ENCODE data around the gene MAEL.
A peak's percentile ranks its signal among the peaks of the same experiment; 100 is the strongest.

Gene MAEL

DNA sequence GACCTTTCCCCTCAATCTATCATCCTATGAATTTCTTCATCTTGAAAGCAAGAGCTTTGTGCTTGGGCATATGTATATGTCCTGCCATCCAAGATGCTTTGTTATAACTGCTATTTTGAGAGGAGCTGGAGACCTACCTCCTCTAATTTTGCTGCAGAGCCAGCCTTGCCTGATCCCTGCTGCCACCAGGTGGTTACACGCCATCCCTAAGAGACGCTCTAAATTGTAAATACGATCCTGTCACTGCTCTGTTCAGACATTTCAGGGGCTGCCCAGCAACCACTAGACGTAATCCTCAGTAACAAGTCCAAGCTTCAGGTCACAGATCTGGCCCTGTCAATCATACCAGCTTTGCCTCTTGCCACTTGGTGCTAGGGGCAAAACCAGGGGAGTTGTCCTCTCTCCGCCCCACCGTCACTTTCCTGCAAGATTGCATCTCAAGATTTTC, 68.2 kb downstream of the MAEL start:
- peak; percentile 18 to 32 (median 25) for DNase-seq

- DNase-seq, result peak; percentile 73 to 82 (median 73)
These were observed 70.1 kb downstream of the MAEL start for GRCh38 chr1:167059045-167059808.

DNA sequence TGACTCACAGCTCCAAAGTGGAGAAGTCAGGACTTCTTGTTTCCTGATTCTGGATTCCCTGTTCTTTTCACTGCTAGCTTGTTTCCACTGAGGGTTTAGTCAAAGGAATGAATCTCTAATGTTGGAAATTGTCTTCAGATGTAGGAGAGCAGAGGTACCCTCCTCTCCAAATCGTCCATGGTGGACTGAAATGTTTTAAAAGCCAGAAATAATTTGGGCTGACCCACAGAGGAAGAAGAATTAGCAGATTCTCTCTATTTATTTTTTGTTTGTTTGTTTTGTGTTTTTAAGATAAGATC, 70.7 kb downstream of the MAEL start:
- DNase-seq, result no peak

GRCh38 chr1:167060141-167061072, 71.3 kb downstream of the MAEL start:
- peak in 1 of 3 donors; percentile 13 for DNase-seq

GRCh38 chr1:167061073-167061464, 72.0 kb downstream of the MAEL start:
- no peak for DNase-seq

DNA sequence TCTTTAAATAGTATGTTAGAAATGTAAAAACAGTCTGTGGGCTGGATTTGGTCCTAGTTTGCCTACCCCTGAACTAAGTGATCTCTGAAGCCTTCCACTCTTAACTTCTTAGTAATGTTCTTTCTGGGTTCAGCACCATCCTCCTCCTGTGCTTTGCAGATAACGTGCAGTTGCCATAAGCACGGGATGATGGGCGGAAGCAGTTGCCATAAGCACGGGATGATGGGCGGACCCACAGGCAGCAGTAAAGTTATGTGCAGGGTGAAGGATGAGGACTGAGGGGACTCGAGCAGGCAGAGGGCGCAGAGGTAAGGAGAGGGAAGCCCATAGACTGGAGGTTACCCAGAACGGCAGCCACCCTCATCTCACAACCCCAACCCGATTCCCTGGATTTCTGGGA, 75.5 kb downstream of the MAEL start:
- DNase-seq, result no peak

- DNase-seq, result no peak
These were observed 76.4 kb downstream of the MAEL start for GRCh38 chr1:167065471-167065870.

DNA sequence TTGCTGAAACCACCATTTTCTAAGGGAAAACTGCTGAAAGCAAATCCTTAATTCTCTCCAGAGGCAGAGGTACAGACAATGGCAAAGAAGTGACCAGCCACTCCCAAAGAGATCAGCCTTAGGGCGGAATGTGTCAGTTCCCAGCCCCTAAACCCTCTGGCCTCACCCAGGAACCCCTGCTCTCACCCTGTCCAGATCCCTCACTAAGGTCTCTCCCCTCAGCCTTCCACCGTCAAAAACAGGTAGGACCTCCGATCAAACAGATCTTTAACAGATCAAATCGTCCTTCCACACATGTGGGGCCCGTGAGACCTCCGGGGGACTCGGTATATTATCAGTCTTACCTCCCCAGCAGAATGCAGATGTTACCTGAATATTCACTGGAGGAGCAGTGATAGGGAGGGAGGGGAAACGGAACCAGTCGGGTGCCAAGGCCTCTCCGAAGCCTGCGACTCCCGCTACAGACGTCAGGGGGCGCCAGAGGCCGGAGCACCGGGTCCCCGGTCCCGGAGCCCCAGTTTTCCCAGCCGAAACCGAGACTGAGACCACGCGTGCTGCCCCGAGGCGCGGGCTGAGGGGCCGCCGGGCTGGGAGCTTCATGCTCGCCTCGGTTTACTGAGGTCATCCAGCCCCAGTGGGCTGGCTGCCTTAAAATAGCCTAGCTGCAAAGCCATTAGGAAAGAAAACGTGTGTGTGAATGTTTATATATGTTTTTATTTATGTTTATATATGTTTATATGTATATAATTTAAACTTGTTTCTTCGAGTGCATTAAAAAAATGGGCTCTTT, 77.4 kb downstream of the MAEL start:
- peak; percentile 78 to 88 (median 85) for DNase-seq

DNA sequence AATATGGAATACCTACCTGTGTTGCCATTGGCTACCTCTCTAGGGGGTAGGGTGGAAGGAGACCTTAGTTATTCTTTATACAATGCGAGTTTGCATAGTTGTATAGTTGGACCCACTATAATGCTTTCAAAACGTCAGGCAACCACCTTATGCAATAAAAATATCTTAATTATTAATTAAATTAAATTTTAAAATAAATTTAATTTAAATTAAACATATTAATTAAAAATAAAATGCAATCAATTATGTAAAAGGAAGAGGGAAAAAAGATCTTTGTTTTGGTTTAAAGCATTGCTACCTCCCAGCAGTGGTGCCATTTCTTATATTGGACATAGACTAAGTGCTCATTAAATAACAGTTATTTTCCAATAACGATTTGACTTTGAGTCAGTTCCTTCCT, 78.8 kb downstream of the MAEL start:
- no peak for DNase-seq

DNA sequence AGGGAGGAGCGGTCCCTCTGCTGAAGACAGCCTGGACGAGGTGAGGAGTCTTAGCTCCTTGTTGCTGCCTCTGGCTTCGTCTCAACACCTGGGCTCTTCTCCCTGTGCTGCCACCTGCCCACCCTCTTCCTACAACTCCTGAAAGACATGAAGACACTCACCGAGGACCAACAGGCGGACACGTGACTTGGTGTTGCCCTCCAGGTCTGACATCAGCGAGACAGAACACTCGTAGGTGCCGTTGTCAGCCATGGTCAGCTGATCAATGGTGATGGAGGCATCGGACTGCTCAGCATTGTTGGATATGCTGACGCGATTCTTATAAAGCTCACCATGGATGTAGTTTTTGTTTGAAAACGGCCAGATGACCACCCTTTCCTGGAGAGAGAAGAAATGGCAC, 79.7 kb downstream of the MAEL start:
- DNase-seq, result no peak

- DNase-seq, result no peak
These were observed 82.2 kb downstream of the MAEL start for GRCh38 chr1:167071286-167071685.
